Spinal cord (tissue), 10 donors: Measurements from ENCODE around the gene MAGEF1. TPM values are rescaled to one million over a fixed set of nuclear protein-coding genes. Genes with fewer than 3 reads are reported as not detected.

ENCODE experiments used
- DNase-seq, 6 donors: peaks; one replicate each; pipeline versions ENCODE4 v3.0.0 to v3.0.0-alpha.2; 2013 to 2015; ENCODE audit warnings: low spot score in 6 of 6, low read depth in 4 of 6
- H3K27ac ChIP-seq: one replicate; pipeline ENCODE4 v1.5.1; 2013; ENCODE audit warnings: low read depth, low read length, control low read depth
- H3K27me3 ChIP-seq: one replicate; pipeline ENCODE4 v1.6.1; 2013; ENCODE audit warnings: low read length; ENCODE audit not compliant: control insufficient read depth, insufficient read depth
- H3K36me3 ChIP-seq: one replicate; pipeline ENCODE4 v1.6.1; 2013; ENCODE audit warnings: low read length; ENCODE audit not compliant: control insufficient read depth, insufficient read depth
- H3K4me1 ChIP-seq: one replicate; pipeline ENCODE4 v1.6.1; 2013; ENCODE audit warnings: low read length; ENCODE audit not compliant: control insufficient read depth, insufficient read depth
- H3K4me3 ChIP-seq: one replicate; pipeline ENCODE4 v1.5.1; 2013; ENCODE audit warnings: low read depth, low read length, control low read depth
- H3K9me3 ChIP-seq: one replicate; pipeline ENCODE4 v1.6.1; 2013; ENCODE audit warnings: low read length; ENCODE audit not compliant: control insufficient read depth, insufficient read depth
- WGBS: methylation state at CpG from one replicate; pipeline ENCODE4 v1.1.5; 2013; ENCODE audit warnings: missing lambda C conversion rate; ENCODE audit not compliant: insufficient coverage; 5-methylcytosine and 5-hydroxymethylcytosine counted together
- polyA plus RNA-seq, 2 donors: library from polyadenylated mRNA; unstranded; fragments of 120-200 nt; gene quantifications; one replicate each; pipeline ENCODE4 v1.2.1, GENCODE V29; 2013; ENCODE audit not compliant: insufficient read length in 2 of 2
- total RNA-seq, 2 donors: library from RNA; depleted of rRNA in 1 of 2; stranded (reverse); fragments of 120-200 nt in 1 of 2; fragments of >200 nt in 1 of 2; gene quantifications; one replicate each; pipeline versions ENCODE4 v1.2.3 to v1.2.4, GENCODE V29; 2013 to 2014
- donor health status: healthy.

Gene MAGEF1
- total and polyA plus RNA-seq, 4 donors: 29.8 to 97.2 (median 64.8) TPM

- WGBS: 72% methylated on average over 3 of the region's 10 CpGs
- Histone ChIP-seq H3K27ac (no peak overlapping the region), H3K4me3 (no peak overlapping the region), H3K9me3 (no peaks in the 10 kb centered on the region), H3K27me3 (no peaks in the 10 kb centered on the region), H3K4me1 (peaks cover 10% of the 10 kb centered on the region), H3K36me3 (no peaks in the 10 kb centered on the region)
- DNase-seq: peak in 2 of 6 donors; percentile 80 to 85
Measured at GRCh38 chr3:184727357-184728009, 15.6 kb upstream of the MAGEF1 start.

GRCh38 chr3:184726497-184726896, 14.6 kb upstream of the MAGEF1 start:
- no peaks in the 10 kb centered on the region for H3K36me3 ChIP-seq
- no peak overlapping the region for H3K27ac ChIP-seq
- no peaks in the 10 kb centered on the region for H3K27me3 ChIP-seq
- no peak overlapping the region for H3K4me3 ChIP-seq
- peaks cover 4% of the 10 kb centered on the region for H3K4me1 ChIP-seq
- DNase-seq: no peak
- WGBS: 63% methylated on average over 4 of the region's 4 CpGs
- H3K9me3 ChIP-seq: no peaks in the 10 kb centered on the region

DNA sequence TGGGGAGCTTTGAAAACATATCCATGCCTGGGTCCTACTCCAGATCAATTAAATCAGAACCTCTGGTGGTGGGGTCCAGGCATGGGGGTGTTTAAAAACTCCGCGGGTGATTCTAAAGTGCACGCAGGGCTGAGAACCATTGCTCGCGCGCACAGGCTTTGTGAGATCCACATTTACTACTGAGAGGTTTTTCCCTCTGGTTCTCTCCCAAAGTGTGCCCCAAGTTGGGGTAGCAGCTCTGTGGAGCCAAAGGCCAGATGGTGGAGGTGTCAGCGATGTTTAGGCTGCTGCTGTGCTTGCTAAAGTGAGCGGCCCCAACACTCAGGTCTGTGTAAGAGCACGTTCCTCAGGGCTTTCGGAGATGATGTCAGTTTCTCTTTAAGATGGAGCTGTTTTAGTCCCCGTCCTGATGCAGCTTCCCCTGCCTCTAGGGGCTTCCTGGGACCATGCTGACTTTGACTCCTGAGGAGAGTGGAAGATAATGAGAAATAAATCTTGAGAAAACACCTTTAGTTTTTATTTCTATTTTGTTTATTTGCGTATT, 13.4 kb upstream of the MAGEF1 start:
- Histone ChIP-seq H3K9me3 (no peaks in the 10 kb centered on the region), H3K4me3 (no peak overlapping the region), H3K4me1 (peaks cover 4% of the 10 kb centered on the region), H3K27me3 (no peaks in the 10 kb centered on the region), H3K27ac (no peak overlapping the region), H3K36me3 (no peaks in the 10 kb centered on the region)
- no peak for DNase-seq
- 71% methylated on average over 4 of the region's 12 CpGs for WGBS

DNA sequence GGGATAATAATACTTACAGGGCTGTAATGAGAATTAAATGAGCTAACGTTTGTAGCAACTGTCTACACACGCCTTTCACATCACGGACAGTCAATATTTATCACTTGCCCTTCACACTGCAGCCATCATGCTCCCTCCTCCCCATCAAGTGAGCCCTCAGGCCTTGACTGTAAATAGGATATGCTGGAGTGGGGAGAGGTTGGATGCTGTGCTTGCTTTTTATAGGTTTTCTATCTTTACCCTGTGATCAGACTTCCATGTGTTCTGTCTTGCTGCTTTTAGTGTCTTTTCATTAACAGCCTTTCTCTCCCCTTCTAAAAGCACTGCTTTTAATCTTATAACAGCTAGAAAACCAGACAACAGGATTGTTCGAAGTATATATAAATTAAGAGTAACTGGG, 12.8 kb upstream of the MAGEF1 start:
- H3K4me1 ChIP-seq: peaks cover 5% of the 10 kb centered on the region
- WGBS: no CpG with 5 or more reads among the region's 4 CpGs
- no peak overlapping the region for H3K27ac ChIP-seq
- H3K36me3 ChIP-seq: no peaks in the 10 kb centered on the region
- H3K27me3 ChIP-seq: no peaks in the 10 kb centered on the region
- DNase-seq: peak in 1 of 6 donors; percentile 44
- H3K9me3 ChIP-seq: no peaks in the 10 kb centered on the region
- no peak overlapping the region for H3K4me3 ChIP-seq

- 97% methylated on average over 3 of the region's 4 CpGs for WGBS
- no peak for DNase-seq
Measured at GRCh38 chr3:184719709-184720108, 7.8 kb upstream of the MAGEF1 start.

GRCh38 chr3:184718431-184718830, 6.6 kb upstream of the MAGEF1 start:
- no peak overlapping the region for H3K4me3 ChIP-seq
- H3K36me3 ChIP-seq: no peaks in the 10 kb centered on the region
- peaks cover 42% of the 10 kb centered on the region for H3K4me1 ChIP-seq
- WGBS: no CpG with 5 or more reads among the region's 3 CpGs
- no peak for DNase-seq
- no peaks in the 10 kb centered on the region for H3K9me3 ChIP-seq
- H3K27me3 ChIP-seq: no peaks in the 10 kb centered on the region
- peak overlapping the region; percentile 95 for H3K27ac ChIP-seq

More at GRCh38 chr3:184719709-184720108, 7.8 kb upstream of the MAGEF1 start:
- no peaks in the 10 kb centered on the region for H3K36me3 ChIP-seq
- H3K27me3 ChIP-seq: no peaks in the 10 kb centered on the region
- H3K27ac ChIP-seq: no peak overlapping the region
- no peak overlapping the region for H3K4me3 ChIP-seq
- no peaks in the 10 kb centered on the region for H3K9me3 ChIP-seq
- H3K4me1 ChIP-seq: peaks cover 42% of the 10 kb centered on the region

GRCh38 chr3:184717399-184717983, 5.6 kb upstream of the MAGEF1 start:
- H3K4me3 ChIP-seq: peak overlapping the region; percentile 27
- peak in 5 of 6 donors; percentile 38 to 88 (median 52) for DNase-seq
- WGBS: 40% methylated on average over 1 of the region's 8 CpGs

GRCh38 chr3:184716622-184717398, 4.9 kb upstream of the MAGEF1 start:
- 13% methylated on average over 19 of the region's 20 CpGs for WGBS
- H3K9me3 ChIP-seq: no peaks in the 10 kb centered on the region
- peaks cover 42% of the 10 kb centered on the region for H3K4me1 ChIP-seq
- DNase-seq: peak; percentile 71 to 95 (median 81)
- H3K36me3 ChIP-seq: no peaks in the 10 kb centered on the region
- no peaks in the 10 kb centered on the region for H3K27me3 ChIP-seq
- peak overlapping the region; percentile 95 for H3K27ac ChIP-seq
- H3K4me3 ChIP-seq: peak overlapping the region; percentile 27

More at GRCh38 chr3:184717399-184717983, 5.6 kb upstream of the MAGEF1 start:
- H3K27ac ChIP-seq: peak overlapping the region; percentile 95
- H3K36me3 ChIP-seq: no peaks in the 10 kb centered on the region
- no peaks in the 10 kb centered on the region for H3K27me3 ChIP-seq
- no peaks in the 10 kb centered on the region for H3K9me3 ChIP-seq
- H3K4me1 ChIP-seq: peaks cover 42% of the 10 kb centered on the region

- H3K9me3 ChIP-seq: no peaks in the 10 kb centered on the region
- H3K36me3 ChIP-seq: no peaks in the 10 kb centered on the region
- H3K4me1 ChIP-seq: peaks cover 42% of the 10 kb centered on the region
- no peak overlapping the region for H3K4me3 ChIP-seq
- no peaks in the 10 kb centered on the region for H3K27me3 ChIP-seq
- H3K27ac ChIP-seq: peak overlapping the region; percentile 95
- WGBS: 69% methylated on average over 7 of the region's 8 CpGs
- DNase-seq: no peak
Measured at GRCh38 chr3:184715943-184716621, 4.2 kb upstream of the MAGEF1 start.
